ENCODE data around the gene SCN3A.

DNA sequence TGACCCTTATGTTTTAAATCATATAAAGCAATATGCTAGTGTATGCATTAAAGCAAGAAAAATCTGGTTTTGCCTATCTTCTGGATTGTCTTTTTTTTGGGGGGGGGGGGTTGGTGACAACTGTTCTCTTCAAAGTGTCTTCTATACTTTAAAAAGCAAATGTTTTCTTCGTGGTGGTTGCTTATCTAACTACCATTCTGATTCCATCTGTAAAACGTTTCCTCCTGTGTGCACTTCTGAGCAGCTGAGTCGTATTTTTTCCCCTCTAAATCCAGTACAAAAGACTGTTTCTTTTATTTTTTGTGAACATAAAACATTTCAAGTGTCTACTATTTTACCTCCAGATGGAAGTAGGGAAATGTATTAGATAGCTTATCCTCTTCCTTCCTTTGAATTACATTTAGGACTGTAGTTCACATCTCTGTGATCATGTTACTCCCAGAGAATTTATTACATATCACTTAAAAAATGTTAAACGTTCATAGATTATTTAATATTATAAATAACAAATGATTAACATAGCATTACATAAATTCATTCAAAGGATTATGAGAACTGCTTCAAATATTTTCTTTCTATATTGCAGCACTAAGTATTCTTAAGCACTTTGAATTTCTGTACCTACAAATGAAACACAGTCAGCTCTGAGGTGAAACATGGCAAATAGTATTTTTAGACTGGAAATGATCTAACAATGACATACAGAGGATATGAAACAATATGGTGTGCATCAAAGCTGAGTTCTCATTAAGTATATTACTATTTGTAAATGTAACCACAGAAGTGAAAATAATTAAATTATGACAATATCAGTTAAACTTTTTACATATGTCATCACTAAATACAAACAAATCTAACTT lies 56.4 kb downstream of the SCN3A start:
- TF ChIP-seq, protein P1, sequence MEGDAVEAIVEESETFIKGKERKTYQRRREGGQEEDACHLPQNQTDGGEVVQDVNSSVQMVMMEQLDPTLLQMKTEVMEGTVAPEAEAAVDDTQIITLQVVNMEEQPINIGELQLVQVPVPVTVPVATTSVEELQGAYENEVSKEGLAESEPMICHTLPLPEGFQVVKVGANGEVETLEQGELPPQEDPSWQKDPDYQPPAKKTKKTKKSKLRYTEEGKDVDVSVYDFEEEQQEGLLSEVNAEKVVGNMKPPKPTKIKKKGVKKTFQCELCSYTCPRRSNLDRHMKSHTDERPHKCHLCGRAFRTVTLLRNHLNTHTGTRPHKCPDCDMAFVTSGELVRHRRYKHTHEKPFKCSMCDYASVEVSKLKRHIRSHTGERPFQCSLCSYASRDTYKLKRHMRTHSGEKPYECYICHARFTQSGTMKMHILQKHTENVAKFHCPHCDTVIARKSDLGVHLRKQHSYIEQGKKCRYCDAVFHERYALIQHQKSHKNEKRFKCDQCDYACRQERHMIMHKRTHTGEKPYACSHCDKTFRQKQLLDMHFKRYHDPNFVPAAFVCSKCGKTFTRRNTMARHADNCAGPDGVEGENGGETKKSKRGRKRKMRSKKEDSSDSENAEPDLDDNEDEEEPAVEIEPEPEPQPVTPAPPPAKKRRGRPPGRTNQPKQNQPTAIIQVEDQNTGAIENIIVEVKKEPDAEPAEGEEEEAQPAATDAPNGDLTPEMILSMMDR (IDR thresholded peaks at IDR 0.05), result no peak
- no peak for TF ChIP-seq EZH2 (IDR thresholded peaks at IDR 0.05; ENCODE audit: borderline replicate concordance, insufficient read depth, low read depth, low read length, poor library complexity, severe bottlenecking)
